WTC11 (cell line): ENCODE measurements around the gene EPGN. TPM values are rescaled to one million over a fixed set of nuclear protein-coding genes. Genes with fewer than 3 reads are reported as not detected.

Experiments used
- ATAC-seq: fragments of 200-7000 bp; cut with Tn5 transposase; 2 replicates; pipeline ENCODE4 v1.10.0; 2021; ENCODE audit warnings: mild to moderate bottlenecking, moderate library complexity
- CTCF ChIA-PET: fragments of 300-600 bp; sonication (Branson Sonifier 250); formaldehyde crosslinking; loops from one replicate; lab custom pipeline; 2021; ENCODE audit warnings: antibody characterized with exemption; lab: Charles Lee
- POLR2A ChIA-PET: fragments of 350-600 bp; sonication (Branson Sonifier 250); formaldehyde crosslinking; loops from one replicate; lab custom pipeline; 2021; ENCODE audit warnings: antibody characterized with exemption; lab: Charles Lee
- DNase-seq: peaks from one replicate; pipeline ENCODE4 v3.0.0; 2021; ENCODE audit warnings: low spot score
- H3K27ac Mint-ChIP-seq: 2 replicates; pipeline ENCODE4 v1.8.0; 2021; ENCODE audit warnings: mixed read lengths
- H3K27me3 Mint-ChIP-seq: 2 replicates; pipeline ENCODE4 v1.8.0; 2021; ENCODE audit warnings: low read depth, mild to moderate bottlenecking, moderate library complexity, mixed read lengths
- H3K36me3 Mint-ChIP-seq: 2 replicates; pipeline ENCODE4 v1.8.0; 2021; ENCODE audit warnings: mixed read lengths
- H3K4me1 Mint-ChIP-seq: 2 replicates; pipeline ENCODE4 v1.8.0; 2022; ENCODE audit warnings: mixed read lengths
- H3K4me3 Mint-ChIP-seq: 2 replicates; pipeline ENCODE4 v1.8.0; 2021; ENCODE audit warnings: mild to moderate bottlenecking, moderate library complexity, mixed read lengths
- H3K9me3 Mint-ChIP-seq: 2 replicates; pipeline ENCODE4 v1.8.0; 2021; ENCODE audit warnings: mixed read lengths
- AR ChIP-seq: fragments of 250-450 bp; sonication (Bioruptor Pico); IDR thresholded peaks from 2 replicates; pipeline ENCODE4 v1.9.0; 2021; ENCODE audit warnings: mild to moderate bottlenecking
- CBFB ChIP-seq: sonication (generic); formaldehyde crosslinking; IDR thresholded peaks from 2 replicates; pipeline ENCODE4 v1.8.1; 2022; ENCODE audit warnings: mild to moderate bottlenecking, low read depth, missing genetic modification reagents
- CDX4 ChIP-seq: fragments of 250-450 bp; sonication (Bioruptor Pico); IDR thresholded peaks from 2 replicates; pipeline ENCODE4 v1.9.0; 2021; ENCODE audit warnings: moderate library complexity, mild to moderate bottlenecking, inconsistent platforms, borderline replicate concordance
- CREB1 ChIP-seq: sonication (generic); formaldehyde crosslinking; IDR thresholded peaks from 2 replicates; pipeline ENCODE4 v1.8.0; 2023; ENCODE audit warnings: mild to moderate bottlenecking, missing genetic modification reagents
- E2F1 ChIP-seq: sonication (generic); formaldehyde crosslinking; IDR thresholded peaks from 2 replicates; pipeline ENCODE4 v1.8.0; 2022; ENCODE audit warnings: mild to moderate bottlenecking, missing genetic modification reagents
- FOXJ3 ChIP-seq: sonication (generic); formaldehyde crosslinking; IDR thresholded peaks from 2 replicates; pipeline ENCODE4 v1.9.0; 2021; ENCODE audit warnings: missing genetic modification reagents, mild to moderate bottlenecking, borderline replicate concordance
- FOXK1 ChIP-seq: sonication (generic); formaldehyde crosslinking; IDR thresholded peaks from 2 replicates; pipeline ENCODE4 v1.8.0; 2022; ENCODE audit warnings: mild to moderate bottlenecking, moderate library complexity, missing genetic modification reagents
- FOXP4 ChIP-seq: sonication (generic); formaldehyde crosslinking; IDR thresholded peaks from 2 replicates; pipeline ENCODE4 v1.8.0; 2022; ENCODE audit warnings: mild to moderate bottlenecking, missing genetic modification reagents
- GTF2I ChIP-seq: fragments of 250-450 bp; sonication (Bioruptor Pico); conservative IDR thresholded peaks from 2 replicates; pipeline ENCODE4 v1.4.0; 2021; ENCODE audit warnings: mild to moderate bottlenecking
- HMGA2 ChIP-seq: fragments of 250-450 bp; sonication (Bioruptor Pico); IDR thresholded peaks from 2 replicates; pipeline ENCODE4 v1.4.0; 2021; ENCODE audit warnings: mild to moderate bottlenecking, moderate library complexity
- MYBL2 ChIP-seq: sonication (generic); formaldehyde crosslinking; IDR thresholded peaks from 2 replicates; pipeline ENCODE4 v1.8.1; 2023; ENCODE audit warnings: mild to moderate bottlenecking, moderate library complexity, missing genetic modification reagents
- NFATC4 ChIP-seq: fragments of 250-450 bp; sonication (Bioruptor Pico); IDR thresholded peaks from 2 replicates; pipeline ENCODE4 v1.9.0; 2021; ENCODE audit warnings: mild to moderate bottlenecking
- NR1H2 ChIP-seq: sonication (generic); formaldehyde crosslinking; IDR thresholded peaks from 2 replicates; pipeline ENCODE4 v1.9.0; 2021; ENCODE audit warnings: mild to moderate bottlenecking, moderate library complexity, missing genetic modification reagents
- RELA ChIP-seq: sonication (generic); formaldehyde crosslinking; IDR thresholded peaks from 2 replicates; pipeline ENCODE4 v1.8.1; 2022; ENCODE audit warnings: missing genetic modification reagents, mild to moderate bottlenecking, borderline replicate concordance
- RORB ChIP-seq: fragments of 250-450 bp; sonication (Bioruptor Pico); IDR thresholded peaks from 2 replicates; pipeline ENCODE4 v1.9.0; 2021; ENCODE audit warnings: mild to moderate bottlenecking
- SOX15 ChIP-seq: fragments of 250-450 bp; sonication (Bioruptor Pico); IDR thresholded peaks from 2 replicates; pipeline ENCODE4 v1.9.0; 2021; ENCODE audit warnings: mild to moderate bottlenecking
- TCF7 ChIP-seq: sonication (generic); formaldehyde crosslinking; IDR thresholded peaks from 2 replicates; pipeline ENCODE4 v1.8.0; 2022; ENCODE audit warnings: mild to moderate bottlenecking, low read depth, missing genetic modification reagents, moderate library complexity
- TEAD1 ChIP-seq: sonication (generic); formaldehyde crosslinking; IDR thresholded peaks from 2 replicates; pipeline ENCODE4 v1.8.0; 2022; ENCODE audit warnings: mild to moderate bottlenecking, missing genetic modification reagents
- TP53 ChIP-seq: sonication (generic); formaldehyde crosslinking; IDR thresholded peaks from 2 replicates; pipeline ENCODE4 v1.8.1; 2023; ENCODE audit warnings: mild to moderate bottlenecking, missing genetic modification reagents
- ZBTB21 ChIP-seq: sonication (generic); formaldehyde crosslinking; IDR thresholded peaks from 2 replicates; pipeline ENCODE4 v1.8.1; 2023; ENCODE audit warnings: mild to moderate bottlenecking, missing genetic modification reagents, borderline replicate concordance
- ZMAT4 ChIP-seq: fragments of 250-450 bp; sonication (Bioruptor Pico); IDR thresholded peaks from 2 replicates; pipeline ENCODE4 v1.9.0; 2021; ENCODE audit warnings: mild to moderate bottlenecking
- ZNF121 ChIP-seq: sonication (generic); formaldehyde crosslinking; IDR thresholded peaks from 2 replicates; pipeline ENCODE4 v1.8.0; 2023; ENCODE audit warnings: missing genetic modification reagents
- ZNF138 ChIP-seq: sonication (generic); formaldehyde crosslinking; conservative IDR thresholded peaks from 2 replicates; pipeline ENCODE4 v1.8.1; 2022; ENCODE audit warnings: mild to moderate bottlenecking, moderate library complexity, missing genetic modification reagents
- ZNF281 ChIP-seq: sonication (generic); formaldehyde crosslinking; IDR thresholded peaks from 2 replicates; pipeline ENCODE4 v1.8.0; 2023; ENCODE audit warnings: mild to moderate bottlenecking, missing genetic modification reagents
- ZNF317 ChIP-seq: sonication (generic); formaldehyde crosslinking; IDR thresholded peaks from 2 replicates; pipeline ENCODE4 v1.8.1; 2023; ENCODE audit warnings: low read depth, mild to moderate bottlenecking, moderate library complexity, missing genetic modification reagents, borderline replicate concordance
- ZNF396 ChIP-seq: fragments of 250-450 bp; sonication (Bioruptor Pico); IDR thresholded peaks from 2 replicates; pipeline ENCODE4 v1.8.0; 2021; ENCODE audit warnings: mild to moderate bottlenecking, moderate library complexity, borderline replicate concordance
- total RNA-seq: library from RNA; stranded (reverse); gene quantifications from 3 replicates; pipeline ENCODE4 v1.2.3, GENCODE V29; 2021

Gene EPGN
- total RNA-seq, 1 experiment from 2014 or later: not detected

- no peak for ATAC-seq
Observed at GRCh38 chr4:74304095-74304625, 4.1 kb upstream of the EPGN start.

GRCh38 chr4:74305000-74305399, 3.3 kb upstream of the EPGN start:
- Mint-ChIP-seq H3K27me3 (no peaks in the 10 kb centered on the region), H3K4me1 (no peaks in the 10 kb centered on the region), H3K36me3 (no peaks in the 10 kb centered on the region), H3K4me3 (no peak overlapping the region), H3K9me3 (no peaks in the 10 kb centered on the region), H3K27ac (no peak overlapping the region)
- POLR2A ChIA-PET: no interaction called here
- ATAC-seq: no peak
- CTCF ChIA-PET: interaction anchor here (4.7 kb wide), 1 partner anchor 77 kb away, joined by 26 read pairs; no protein-coding TSS in a partner anchor
- DNase-seq: no peak
- no peak for TF ChIP-seq NFATC4
- TF ChIP-seq ZMAT4 (CRISPR knock-in tag): no peak
- no peak for TF ChIP-seq ZNF281 (CRISPR knock-in tag)
- TF ChIP-seq RELA: no peak
- no peak for TF ChIP-seq MYBL2 (CRISPR knock-in tag)
- no peak for TF ChIP-seq CBFB (CRISPR knock-in tag)
- no peak for TF ChIP-seq ZBTB21 (CRISPR knock-in tag)
- no peak for TF ChIP-seq TP53
- TF ChIP-seq SOX15 (CRISPR knock-in tag): no peak

More at GRCh38 chr4:74304095-74304625, 4.1 kb upstream of the EPGN start:
- no peaks in the 10 kb centered on the region for H3K4me1 Mint-ChIP-seq
- TF ChIP-seq FOXJ3: no peak
- no peak for TF ChIP-seq FOXP4 (CRISPR knock-in tag)
- no peak for TF ChIP-seq ZBTB21 (CRISPR knock-in tag)
- TF ChIP-seq CREB1 (CRISPR knock-in tag): no peak
- no peak for TF ChIP-seq ZNF138
- no peak for TF ChIP-seq FOXK1 (CRISPR knock-in tag)
- no peak for TF ChIP-seq ZNF396 (CRISPR knock-in tag)
- no peak for TF ChIP-seq RORB
- no peak for TF ChIP-seq TCF7 (CRISPR knock-in tag)
- TF ChIP-seq E2F1 (CRISPR knock-in tag): no peak
- no peak for TF ChIP-seq HMGA2
- TF ChIP-seq ZNF317 (CRISPR knock-in tag): no peak
- TF ChIP-seq SOX15 (CRISPR knock-in tag): no peak
- no peak for TF ChIP-seq AR (CRISPR knock-in tag)
- no peak for TF ChIP-seq CDX4 (CRISPR knock-in tag)
- no peak for TF ChIP-seq GTF2I (CRISPR knock-in tag)
- TF ChIP-seq TEAD1 (CRISPR knock-in tag): no peak
- no peak for TF ChIP-seq NFATC4
- no peak for TF ChIP-seq NR1H2 (CRISPR knock-in tag)
- TF ChIP-seq ZNF121 (CRISPR knock-in tag): no peak
- no peak for DNase-seq
- no peaks in the 10 kb centered on the region for H3K9me3 Mint-ChIP-seq
- ChIA-PET CTCF (interaction anchor here (1.1 to 1.2 kb wide), 3 partner anchors 73 to 115 kb away, joined by 3 to 5 read pairs (median 3); no protein-coding TSS in a partner anchor), POLR2A (no interaction called here)
- H3K36me3 Mint-ChIP-seq: no peaks in the 10 kb centered on the region
- no peak overlapping the region for H3K4me3 Mint-ChIP-seq
- H3K27ac Mint-ChIP-seq: no peak overlapping the region
- H3K27me3 Mint-ChIP-seq: no peaks in the 10 kb centered on the region
